Measurements from ENCODE around the gene CCDC90B.

DNA sequence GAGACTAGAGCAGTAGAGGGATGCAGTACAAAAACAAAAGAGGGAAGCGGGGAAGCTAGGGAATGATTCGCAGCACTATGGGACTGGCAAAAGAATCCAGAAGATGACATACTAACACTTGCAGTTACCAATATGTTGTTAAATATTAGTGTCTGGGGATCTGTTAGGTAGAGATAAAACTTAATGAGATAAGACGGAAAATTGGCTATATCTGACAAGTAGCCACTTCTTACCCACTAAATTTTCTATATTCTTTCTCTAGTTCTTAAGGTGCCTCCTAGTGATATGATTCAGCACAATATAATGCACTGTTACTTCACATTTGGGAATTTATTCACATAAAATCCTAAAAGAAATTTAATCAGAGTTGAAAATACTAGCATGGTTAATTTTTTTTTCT lies 30.8 kb downstream of the CCDC90B start:
- TF ChIP-seq ZBTB17 (tag by site-specific recombination; IDR thresholded peaks at IDR 0.05) (no peak), ZNF274 (IDR thresholded peaks at IDR 0.05; ENCODE audit: low read length) (no peak), ZNF274 (tag by site-specific recombination; IDR thresholded peaks at IDR 0.05; ENCODE audit: borderline replicate concordance) (no peak), ZNF544 (tag by site-specific recombination; IDR thresholded peaks at IDR 0.05) (no peak), ZNF184 (tag by site-specific recombination; IDR thresholded peaks at IDR 0.05) (no peak), MYNN (tag by site-specific recombination; IDR thresholded peaks at IDR 0.05; ENCODE audit: borderline replicate concordance) (no peak), ZNF433 (tag by site-specific recombination; IDR thresholded peaks at IDR 0.05; ENCODE audit: low read depth) (no peak), ZNF214 (tag by site-specific recombination; IDR thresholded peaks at IDR 0.05; ENCODE audit: borderline replicate concordance) (no peak), ZNF16 (tag by site-specific recombination; IDR thresholded peaks at IDR 0.05; ENCODE audit: low read depth) (no peak), ZNF311 (tag by site-specific recombination; IDR thresholded peaks at IDR 0.05; ENCODE audit: borderline replicate concordance) (no peak)
- TF ChIP-seq, protein P1, sequence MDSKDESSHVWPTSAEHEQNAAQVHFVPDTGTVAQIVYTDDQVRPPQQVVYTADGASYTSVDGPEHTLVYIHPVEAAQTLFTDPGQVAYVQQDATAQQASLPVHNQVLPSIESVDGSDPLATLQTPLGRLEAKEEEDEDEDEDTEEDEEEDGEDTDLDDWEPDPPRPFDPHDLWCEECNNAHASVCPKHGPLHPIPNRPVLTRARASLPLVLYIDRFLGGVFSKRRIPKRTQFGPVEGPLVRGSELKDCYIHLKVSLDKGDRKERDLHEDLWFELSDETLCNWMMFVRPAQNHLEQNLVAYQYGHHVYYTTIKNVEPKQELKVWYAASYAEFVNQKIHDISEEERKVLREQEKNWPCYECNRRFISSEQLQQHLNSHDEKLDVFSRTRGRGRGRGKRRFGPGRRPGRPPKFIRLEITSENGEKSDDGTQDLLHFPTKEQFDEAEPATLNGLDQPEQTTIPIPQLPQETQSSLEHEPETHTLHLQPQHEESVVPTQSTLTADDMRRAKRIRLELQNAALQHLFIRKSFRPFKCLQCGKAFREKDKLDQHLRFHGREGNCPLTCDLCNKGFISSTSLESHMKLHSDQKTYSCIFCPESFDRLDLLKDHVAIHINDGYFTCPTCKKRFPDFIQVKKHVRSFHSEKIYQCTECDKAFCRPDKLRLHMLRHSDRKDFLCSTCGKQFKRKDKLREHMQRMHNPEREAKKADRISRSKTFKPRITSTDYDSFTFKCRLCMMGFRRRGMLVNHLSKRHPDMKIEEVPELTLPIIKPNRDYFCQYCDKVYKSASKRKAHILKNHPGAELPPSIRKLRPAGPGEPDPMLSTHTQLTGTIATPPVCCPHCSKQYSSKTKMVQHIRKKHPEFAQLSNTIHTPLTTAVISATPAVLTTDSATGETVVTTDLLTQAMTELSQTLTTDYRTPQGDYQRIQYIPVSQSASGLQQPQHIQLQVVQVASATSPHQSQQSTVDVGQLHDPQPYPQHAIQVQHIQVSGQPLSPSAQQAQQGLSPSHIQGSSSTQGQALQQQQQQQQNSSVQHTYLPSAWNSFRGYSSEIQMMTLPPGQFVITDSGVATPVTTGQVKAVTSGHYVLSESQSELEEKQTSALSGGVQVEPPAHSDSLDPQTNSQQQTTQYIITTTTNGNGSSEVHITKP (tag by site-specific recombination; IDR thresholded peaks at IDR 0.05) = no peak
- TF ChIP-seq, protein P2, sequence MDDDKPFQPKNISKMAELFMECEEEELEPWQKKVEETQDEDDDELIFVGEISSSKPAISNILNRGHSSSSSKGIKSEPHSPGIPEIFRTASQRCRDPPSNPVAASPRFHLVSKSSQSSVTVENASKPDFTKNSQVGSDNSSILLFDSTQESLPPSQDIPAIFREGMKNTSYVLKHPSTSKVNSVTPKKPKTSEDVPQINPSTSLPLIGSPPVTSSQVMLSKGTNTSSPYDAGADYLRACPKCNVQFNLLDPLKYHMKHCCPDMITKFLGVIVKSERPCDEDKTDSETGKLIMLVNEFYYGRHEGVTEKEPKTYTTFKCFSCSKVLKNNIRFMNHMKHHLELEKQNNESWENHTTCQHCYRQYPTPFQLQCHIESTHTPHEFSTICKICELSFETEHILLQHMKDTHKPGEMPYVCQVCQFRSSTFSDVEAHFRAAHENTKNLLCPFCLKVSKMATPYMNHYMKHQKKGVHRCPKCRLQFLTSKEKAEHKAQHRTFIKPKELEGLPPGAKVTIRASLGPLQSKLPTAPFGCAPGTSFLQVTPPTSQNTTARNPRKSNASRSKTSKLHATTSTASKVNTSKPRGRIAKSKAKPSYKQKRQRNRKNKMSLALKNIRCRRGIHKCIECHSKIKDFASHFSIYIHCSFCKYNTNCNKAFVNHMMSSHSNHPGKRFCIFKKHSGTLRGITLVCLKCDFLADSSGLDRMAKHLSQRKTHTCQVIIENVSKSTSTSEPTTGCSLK (tag by site-specific recombination; IDR thresholded peaks at IDR 0.05) = no peak
- TF ChIP-seq, protein P3, sequence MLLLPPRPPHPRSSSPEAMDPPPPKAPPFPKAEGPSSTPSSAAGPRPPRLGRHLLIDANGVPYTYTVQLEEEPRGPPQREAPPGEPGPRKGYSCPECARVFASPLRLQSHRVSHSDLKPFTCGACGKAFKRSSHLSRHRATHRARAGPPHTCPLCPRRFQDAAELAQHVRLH (tag by site-specific recombination; IDR thresholded peaks at IDR 0.05) = no peak
- TF ChIP-seq, protein P4, sequence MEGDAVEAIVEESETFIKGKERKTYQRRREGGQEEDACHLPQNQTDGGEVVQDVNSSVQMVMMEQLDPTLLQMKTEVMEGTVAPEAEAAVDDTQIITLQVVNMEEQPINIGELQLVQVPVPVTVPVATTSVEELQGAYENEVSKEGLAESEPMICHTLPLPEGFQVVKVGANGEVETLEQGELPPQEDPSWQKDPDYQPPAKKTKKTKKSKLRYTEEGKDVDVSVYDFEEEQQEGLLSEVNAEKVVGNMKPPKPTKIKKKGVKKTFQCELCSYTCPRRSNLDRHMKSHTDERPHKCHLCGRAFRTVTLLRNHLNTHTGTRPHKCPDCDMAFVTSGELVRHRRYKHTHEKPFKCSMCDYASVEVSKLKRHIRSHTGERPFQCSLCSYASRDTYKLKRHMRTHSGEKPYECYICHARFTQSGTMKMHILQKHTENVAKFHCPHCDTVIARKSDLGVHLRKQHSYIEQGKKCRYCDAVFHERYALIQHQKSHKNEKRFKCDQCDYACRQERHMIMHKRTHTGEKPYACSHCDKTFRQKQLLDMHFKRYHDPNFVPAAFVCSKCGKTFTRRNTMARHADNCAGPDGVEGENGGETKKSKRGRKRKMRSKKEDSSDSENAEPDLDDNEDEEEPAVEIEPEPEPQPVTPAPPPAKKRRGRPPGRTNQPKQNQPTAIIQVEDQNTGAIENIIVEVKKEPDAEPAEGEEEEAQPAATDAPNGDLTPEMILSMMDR (tag by site-specific recombination; IDR thresholded peaks at IDR 0.05) = no peak
- TF ChIP-seq, protein P5, sequence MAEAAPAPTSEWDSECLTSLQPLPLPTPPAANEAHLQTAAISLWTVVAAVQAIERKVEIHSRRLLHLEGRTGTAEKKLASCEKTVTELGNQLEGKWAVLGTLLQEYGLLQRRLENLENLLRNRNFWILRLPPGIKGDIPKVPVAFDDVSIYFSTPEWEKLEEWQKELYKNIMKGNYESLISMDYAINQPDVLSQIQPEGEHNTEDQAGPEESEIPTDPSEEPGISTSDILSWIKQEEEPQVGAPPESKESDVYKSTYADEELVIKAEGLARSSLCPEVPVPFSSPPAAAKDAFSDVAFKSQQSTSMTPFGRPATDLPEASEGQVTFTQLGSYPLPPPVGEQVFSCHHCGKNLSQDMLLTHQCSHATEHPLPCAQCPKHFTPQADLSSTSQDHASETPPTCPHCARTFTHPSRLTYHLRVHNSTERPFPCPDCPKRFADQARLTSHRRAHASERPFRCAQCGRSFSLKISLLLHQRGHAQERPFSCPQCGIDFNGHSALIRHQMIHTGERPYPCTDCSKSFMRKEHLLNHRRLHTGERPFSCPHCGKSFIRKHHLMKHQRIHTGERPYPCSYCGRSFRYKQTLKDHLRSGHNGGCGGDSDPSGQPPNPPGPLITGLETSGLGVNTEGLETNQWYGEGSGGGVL (tag by site-specific recombination; IDR thresholded peaks at IDR 0.05) = no peak

Data from HEK293 (cell line).